HG03439 (cell line): ENCODE results near the gene MED13L.

Experiments
- ATAC-seq: cut with Tn5 transposase; IDR thresholded peaks from one replicate; pipeline ENCODE4 v1.9.1; 2021; ENCODE audit warnings: mild to moderate bottlenecking, moderate library complexity; ENCODE audit not compliant: unreplicated experiment

MED13L gene

GRCh38 chr12:116216022-116216756 lies 61.3 kb downstream of the MED13L start:
- ATAC-seq, result no peak

GRCh38 chr12:116215023-116215422 lies 62.5 kb downstream of the MED13L start:
- ATAC-seq, result no peak

- no peak for ATAC-seq
Measured at GRCh38 chr12:116213885-116214527, 63.5 kb downstream of the MED13L start.

GRCh38 chr12:116213014-116213413 lies 64.5 kb downstream of the MED13L start:
- ATAC-seq, result no peak

GRCh38 chr12:116210762-116211161 lies 66.7 kb downstream of the MED13L start:
- no peak for ATAC-seq

GRCh38 chr12:116210131-116210530 lies 67.4 kb downstream of the MED13L start:
- no peak for ATAC-seq

GRCh38 chr12:116209503-116209902 lies 68.0 kb downstream of the MED13L start:
- ATAC-seq, result no peak

GRCh38 chr12:116207274-116207673 lies 70.2 kb downstream of the MED13L start:
- ATAC-seq, result no peak

- ATAC-seq, result no peak
Measured at GRCh38 chr12:116206828-116207227, 70.7 kb downstream of the MED13L start.

- ATAC-seq, result no peak
Measured at GRCh38 chr12:116204785-116205184, 72.7 kb downstream of the MED13L start.

GRCh38 chr12:116204169-116204568 lies 73.3 kb downstream of the MED13L start:
- no peak for ATAC-seq

GRCh38 chr12:116202940-116203339 lies 74.6 kb downstream of the MED13L start:
- ATAC-seq, result no peak

- ATAC-seq, result no peak
Measured at GRCh38 chr12:116202433-116202832, 75.1 kb downstream of the MED13L start.

- no peak for ATAC-seq
Measured at GRCh38 chr12:116201908-116202307, 75.6 kb downstream of the MED13L start.

- no peak for ATAC-seq
Measured at GRCh38 chr12:116201359-116201758, 76.1 kb downstream of the MED13L start.

GRCh38 chr12:116200812-116201211 lies 76.7 kb downstream of the MED13L start:
- ATAC-seq, result no peak

- ATAC-seq, result no peak
Measured at GRCh38 chr12:116199160-116199706, 78.3 kb downstream of the MED13L start.

GRCh38 chr12:116196752-116197718 lies 80.5 kb downstream of the MED13L start:
- ATAC-seq, result no peak

- no peak for ATAC-seq
Measured at GRCh38 chr12:116196226-116196625, 81.3 kb downstream of the MED13L start.

- ATAC-seq, result no peak
Measured at GRCh38 chr12:116194935-116195431, 82.5 kb downstream of the MED13L start.

- no peak for ATAC-seq
Measured at GRCh38 chr12:116189692-116190091, 87.8 kb downstream of the MED13L start.
